Gastrocnemius medialis (tissue), 4 donors: ENCODE measurements around the gene NOTCH1.

ENCODE experiments used
- POLR2A ChIP-seq, 2 donors: fragments of 450-650 bp; IDR thresholded peaks; one replicate each; pipeline ENCODE4 v1.6.1; 2017; ENCODE audit warnings: antibody characterized with exemption in 2 of 2, mild to moderate bottlenecking in 2 of 2, moderate library complexity in 2 of 2
- TF ChIP-seq, protein P1 (sequence below), 5 experiments: fragments of 450-650 bp in 3 of 5; fragments of 200-600 bp in 2 of 5; sonication (generic) in 2 of 5; IDR thresholded peaks in 4 of 5; conservative IDR thresholded peaks in 1 of 5; 1 replicate in 4 of 5; 2 replicates in 1 of 5; pipeline ENCODE4 v1.5.1; 2016 to 2019; ENCODE audit warnings: antibody characterized with exemption in 5 of 5, mild to moderate bottlenecking in 3 of 5, moderate library complexity in 3 of 5

DNA sequence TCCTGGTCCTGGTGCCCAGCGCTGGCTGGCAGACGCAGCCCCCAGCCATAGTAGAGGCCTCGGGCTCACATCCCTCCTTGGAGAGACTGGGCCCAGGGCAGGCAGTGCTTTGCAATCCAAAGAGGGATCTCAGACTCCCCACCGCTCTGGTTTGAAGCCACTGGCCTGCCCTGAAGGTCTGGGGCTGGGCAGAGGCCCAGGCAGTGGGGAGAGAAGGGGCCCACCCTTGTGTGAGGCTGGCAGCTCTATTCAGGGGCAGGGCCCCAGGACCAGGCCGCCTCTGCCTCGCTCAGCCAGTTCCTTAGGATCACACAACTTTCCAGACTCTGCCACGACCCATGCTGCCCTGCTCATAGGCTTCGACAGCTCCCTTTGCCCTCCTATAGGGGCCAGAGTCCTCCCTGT is 52.3 kb downstream of the NOTCH1 start:
- TF ChIP-seq, protein P1, sequence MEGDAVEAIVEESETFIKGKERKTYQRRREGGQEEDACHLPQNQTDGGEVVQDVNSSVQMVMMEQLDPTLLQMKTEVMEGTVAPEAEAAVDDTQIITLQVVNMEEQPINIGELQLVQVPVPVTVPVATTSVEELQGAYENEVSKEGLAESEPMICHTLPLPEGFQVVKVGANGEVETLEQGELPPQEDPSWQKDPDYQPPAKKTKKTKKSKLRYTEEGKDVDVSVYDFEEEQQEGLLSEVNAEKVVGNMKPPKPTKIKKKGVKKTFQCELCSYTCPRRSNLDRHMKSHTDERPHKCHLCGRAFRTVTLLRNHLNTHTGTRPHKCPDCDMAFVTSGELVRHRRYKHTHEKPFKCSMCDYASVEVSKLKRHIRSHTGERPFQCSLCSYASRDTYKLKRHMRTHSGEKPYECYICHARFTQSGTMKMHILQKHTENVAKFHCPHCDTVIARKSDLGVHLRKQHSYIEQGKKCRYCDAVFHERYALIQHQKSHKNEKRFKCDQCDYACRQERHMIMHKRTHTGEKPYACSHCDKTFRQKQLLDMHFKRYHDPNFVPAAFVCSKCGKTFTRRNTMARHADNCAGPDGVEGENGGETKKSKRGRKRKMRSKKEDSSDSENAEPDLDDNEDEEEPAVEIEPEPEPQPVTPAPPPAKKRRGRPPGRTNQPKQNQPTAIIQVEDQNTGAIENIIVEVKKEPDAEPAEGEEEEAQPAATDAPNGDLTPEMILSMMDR (IDR thresholded peaks at IDR 0.05 in 4 of 5, conservative IDR thresholded peaks at IDR 0.05 in 1 of 5), result no peak
- no peak for TF ChIP-seq POLR2A (IDR thresholded peaks at IDR 0.05)
